ENCODE measurements around the gene IL17RE.

The IL17RE gene

GRCh38 chr3:9908286-9908685 is 5.6 kb downstream of the IL17RE start:
- no peak for DNase-seq

GRCh38 chr3:9909221-9910013 is 6.8 kb downstream of the IL17RE start:
- DNase-seq: no peak

- no peak for DNase-seq
These were observed 9.2 kb downstream of the IL17RE start for GRCh38 chr3:9911863-9912262.

GRCh38 chr3:9912294-9912935 is 9.8 kb downstream of the IL17RE start:
- no peak for DNase-seq

GRCh38 chr3:9913601-9914000 is 11.0 kb downstream of the IL17RE start:
- DNase-seq: no peak

GRCh38 chr3:9914011-9914410 is 11.4 kb downstream of the IL17RE start:
- DNase-seq: no peak

GRCh38 chr3:9914559-9915253 is 12.1 kb downstream of the IL17RE start:
- DNase-seq: peak; percentile 23

- DNase-seq: peak; percentile 16
These were observed 12.8 kb downstream of the IL17RE start for GRCh38 chr3:9915254-9916141.

- no peak for DNase-seq
These were observed 13.7 kb downstream of the IL17RE start for GRCh38 chr3:9916346-9916733.

- peak; percentile 65 for DNase-seq
These were observed 14.4 kb downstream of the IL17RE start, which contains the start of gene IL17RC for GRCh38 chr3:9916734-9917680. IL17RC (plus strand) TSS chr3:9917098; CDS start chr3:9917316, 218 bp downstream.

GRCh38 chr3:9917820-9918219 is 15.2 kb downstream of the IL17RE start:
- DNase-seq: no peak

GRCh38 chr3:9918261-9919038 is 15.8 kb downstream of the IL17RE start:
- DNase-seq: no peak

- no peak for DNase-seq
These were observed 25.5 kb downstream of the IL17RE start for GRCh38 chr3:9928158-9928557.

- DNase-seq: no peak
These were observed 28.3 kb downstream of the IL17RE start for GRCh38 chr3:9930804-9931418.

- DNase-seq: no peak
These were observed 29.8 kb downstream of the IL17RE start for GRCh38 chr3:9932535-9932842.

GRCh38 chr3:9932843-9933560 is 30.4 kb downstream of the IL17RE start:
- peak; percentile 61 for DNase-seq

- peak; percentile 82 for DNase-seq
These were observed 31.1 kb downstream of the IL17RE start, which contains the start of gene CRELD1 for GRCh38 chr3:9933561-9934234. CRELD1 (plus strand) TSS chr3:9933834; CDS start chr3:9934439, 605 bp downstream.

GRCh38 chr3:9934235-9934621 is 31.6 kb downstream of the IL17RE start:
- DNase-seq: no peak

GRCh38 chr3:9934993-9935392 is 32.3 kb downstream of the IL17RE start:
- DNase-seq: no peak
